Measurements from ENCODE around the gene SLC30A3. TPM values are rescaled to one million over a fixed set of nuclear protein-coding genes. Genes with fewer than 3 reads are reported as not detected.

SLC30A3 gene
- total and polyA plus RNA-seq, 2 of the 4 experiments (the other 2 are of a cell fraction) = 0.15 TPM; not detected in 1

DNA sequence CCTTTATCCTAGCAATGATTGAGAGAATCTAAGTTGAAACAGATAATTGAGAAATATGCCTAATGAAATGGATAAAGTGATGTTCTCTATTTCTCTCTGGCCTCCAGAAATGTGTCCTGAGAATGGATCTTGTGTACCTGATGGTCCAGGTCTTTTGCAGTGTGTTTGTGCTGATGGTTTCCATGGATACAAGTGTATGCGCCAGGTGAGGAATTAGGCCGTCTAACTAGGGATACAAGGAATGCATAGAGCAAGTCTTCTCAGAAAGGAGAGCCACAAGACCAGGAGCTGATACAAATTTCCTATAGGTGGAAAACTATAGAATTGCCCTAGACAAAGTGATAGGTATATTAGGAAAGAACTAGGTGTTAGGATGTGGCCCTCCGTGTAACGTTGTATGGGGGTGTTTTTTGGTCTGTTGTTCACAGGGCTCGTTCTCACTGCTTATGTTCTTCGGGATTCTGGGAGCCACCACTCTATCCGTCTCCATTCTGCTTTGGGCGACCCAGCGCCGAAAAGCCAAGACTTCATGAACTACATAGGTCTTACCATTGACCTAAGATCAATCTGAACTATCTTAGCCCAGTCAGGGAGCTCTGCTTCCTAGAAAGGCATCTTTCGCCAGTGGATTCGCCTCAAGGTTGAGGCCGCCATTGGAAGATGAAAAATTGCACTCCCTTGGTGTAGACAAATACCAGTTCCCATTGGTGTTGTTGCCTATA, 46.3 kb downstream of the SLC30A3 start:
- CTCF ChIA-PET = no interaction called here
- H3K56ac ChIP-seq (ENCODE audit: extremely low read depth, insufficient read depth, low read length) = peak overlapping the region; percentile 28; the same call in 1 of the 2 replicates
- no peak for TF ChIP-seq MAZ (IDR thresholded peaks at IDR 0.05; ENCODE audit: borderline replicate concordance, low read depth, low read length)
- no peak for TF ChIP-seq RFX5 (IDR thresholded peaks at IDR 0.05; ENCODE audit: low read depth, low read length)
- no peak for TF ChIP-seq MXI1 (IDR thresholded peaks at IDR 0.05; ENCODE audit: borderline replicate concordance, low read depth, low read length)
- TF ChIP-seq, protein P1, sequence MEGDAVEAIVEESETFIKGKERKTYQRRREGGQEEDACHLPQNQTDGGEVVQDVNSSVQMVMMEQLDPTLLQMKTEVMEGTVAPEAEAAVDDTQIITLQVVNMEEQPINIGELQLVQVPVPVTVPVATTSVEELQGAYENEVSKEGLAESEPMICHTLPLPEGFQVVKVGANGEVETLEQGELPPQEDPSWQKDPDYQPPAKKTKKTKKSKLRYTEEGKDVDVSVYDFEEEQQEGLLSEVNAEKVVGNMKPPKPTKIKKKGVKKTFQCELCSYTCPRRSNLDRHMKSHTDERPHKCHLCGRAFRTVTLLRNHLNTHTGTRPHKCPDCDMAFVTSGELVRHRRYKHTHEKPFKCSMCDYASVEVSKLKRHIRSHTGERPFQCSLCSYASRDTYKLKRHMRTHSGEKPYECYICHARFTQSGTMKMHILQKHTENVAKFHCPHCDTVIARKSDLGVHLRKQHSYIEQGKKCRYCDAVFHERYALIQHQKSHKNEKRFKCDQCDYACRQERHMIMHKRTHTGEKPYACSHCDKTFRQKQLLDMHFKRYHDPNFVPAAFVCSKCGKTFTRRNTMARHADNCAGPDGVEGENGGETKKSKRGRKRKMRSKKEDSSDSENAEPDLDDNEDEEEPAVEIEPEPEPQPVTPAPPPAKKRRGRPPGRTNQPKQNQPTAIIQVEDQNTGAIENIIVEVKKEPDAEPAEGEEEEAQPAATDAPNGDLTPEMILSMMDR (conservative IDR thresholded peaks at IDR 0.05; ENCODE audit: low read depth, low read length) = no peak
- TF ChIP-seq RCOR1 (IDR thresholded peaks at IDR 0.05; ENCODE audit: insufficient replicate concordance, low read length) = no peak
- TF ChIP-seq CHD1 (IDR thresholded peaks at IDR 0.05; ENCODE audit: low read depth, low read length) = no peak
- no peak for TF ChIP-seq SMC3 (IDR thresholded peaks at IDR 0.05; ENCODE audit: low read depth, low read length)
- WGBS, 2 experiments (ENCODE audit: extremely low coverage in 2 of 2, insufficient read length in 1 of 2) = 93% methylated on average over 6 of the region's 13 CpGs; no CpG with 5 or more reads in 1 of the 2 experiments
- H2BK15ac ChIP-seq (ENCODE audit: low read depth, low read length) = no peak overlapping the region
- H3K14ac ChIP-seq (replicated peaks; ENCODE audit: low read depth, low read length) = peak overlapping the region; percentile 87
- H4K5ac ChIP-seq (ENCODE audit: low read depth, low read length) = peak overlapping the region; percentile 85
- peak overlapping the region; percentile 24; the same call in 1 of the 2 replicates for H2BK20ac ChIP-seq (ENCODE audit: low read depth, low read length)
- intact Hi-C loops (cut with micrococcal nuclease) (loop anchor here (2.0 kb wide), 1 partner anchor 118 kb away; no protein-coding TSS in a partner anchor), dilution Hi-C loops (cut with HindIII; ENCODE audit: low sequenced_read_pairs, unreplicated experiment) (no loop called here), in situ Hi-C loops (cut with MboI; ENCODE audit: low sequenced_read_pairs) (no loop called here)
- H2AK9ac ChIP-seq (replicated peaks; ENCODE audit: low read depth, low read length, poor library complexity) = peak overlapping the region; percentile 92
- H4K91ac ChIP-seq (ENCODE audit: insufficient read depth, low read depth, low read length) = peak overlapping the region; percentile 79
- peak overlapping the region; percentile 11 for H2BK5ac ChIP-seq (ENCODE audit: low read depth, low read length, poor library complexity, severe bottlenecking)
- POLR2A ChIA-PET (ENCODE audit: unreplicated experiment) = no interaction called here
- peaks cover 9% of the 10 kb centered on the region for H3K9me1 ChIP-seq (ENCODE audit: insufficient read depth, low read length)
- H3K4me2 ChIP-seq (ENCODE audit: low read depth, low read length) = peak overlapping the region; percentile 93
- no peak for DNase-seq
- H3K18ac ChIP-seq (ENCODE audit: low read depth, low read length) = 0 out of 2 replicates have a peak overlapping the region, but pooled peaks have one; percentile 25
- H4K20me1 ChIP-seq (ENCODE audit: insufficient read depth, low read length) = no peaks in the 10 kb centered on the region
- no peaks in the 10 kb centered on the region for H3K27me3 ChIP-seq (ENCODE audit: control insufficient read depth, insufficient read depth, low read length)
- H3K9me3 ChIP-seq (ENCODE audit: control insufficient read depth, insufficient read depth, low read length) = no peaks in the 10 kb centered on the region
- peak overlapping the region; percentile 52 for H3K23ac ChIP-seq (ENCODE audit: low read depth, low read length)
- peak overlapping the region; percentile 68 for H3K9ac ChIP-seq (ENCODE audit: low read depth, low read length)
- H4K8ac ChIP-seq (ENCODE audit: low read depth in 2 of 2, low read length in 2 of 2) = peak overlapping the region; percentile 83 to 95
- H3K4me1 ChIP-seq (ENCODE audit: control insufficient read depth, insufficient read depth, low read length) = peaks cover 7% of the 10 kb centered on the region
- ATAC-seq (ENCODE audit: low read depth) = no peak
- H3K79me1 ChIP-seq (ENCODE audit: low read depth in 1 of 2, low read length in 2 of 2) = peaks cover 35 to 62% of the 10 kb centered on the region in 2 experiments
- peak overlapping the region; percentile 88 for H2AFZ ChIP-seq (replicated peaks; ENCODE audit: low read length, poor library complexity)
- peaks cover 12% of the 10 kb centered on the region for H3K36me3 ChIP-seq (ENCODE audit: control insufficient read depth, insufficient read depth, low read length)
- H3K4me3 ChIP-seq (ENCODE audit: insufficient read depth, low read depth, low read length) = peak overlapping the region; percentile 64
- peak overlapping the region; percentile 71 for H3K4ac ChIP-seq (ENCODE audit: low read depth, low read length)
- H3K27ac ChIP-seq (ENCODE audit: insufficient read depth, low read length) = peak overlapping the region; percentile 29; the same call in 1 of the 2 replicates
- peak overlapping the region; percentile 92; the same call in 1 of the 2 replicates for H2AK5ac ChIP-seq (ENCODE audit: low read depth, low read length)
- no peak overlapping the region for H2BK120ac ChIP-seq (ENCODE audit: low read depth, low read length)
- BruUV-seq (replicated peaks) = no TSS peak

Data from IMR-90 (cell line).